Measurements from ENCODE around the gene METTL27.

DNA sequence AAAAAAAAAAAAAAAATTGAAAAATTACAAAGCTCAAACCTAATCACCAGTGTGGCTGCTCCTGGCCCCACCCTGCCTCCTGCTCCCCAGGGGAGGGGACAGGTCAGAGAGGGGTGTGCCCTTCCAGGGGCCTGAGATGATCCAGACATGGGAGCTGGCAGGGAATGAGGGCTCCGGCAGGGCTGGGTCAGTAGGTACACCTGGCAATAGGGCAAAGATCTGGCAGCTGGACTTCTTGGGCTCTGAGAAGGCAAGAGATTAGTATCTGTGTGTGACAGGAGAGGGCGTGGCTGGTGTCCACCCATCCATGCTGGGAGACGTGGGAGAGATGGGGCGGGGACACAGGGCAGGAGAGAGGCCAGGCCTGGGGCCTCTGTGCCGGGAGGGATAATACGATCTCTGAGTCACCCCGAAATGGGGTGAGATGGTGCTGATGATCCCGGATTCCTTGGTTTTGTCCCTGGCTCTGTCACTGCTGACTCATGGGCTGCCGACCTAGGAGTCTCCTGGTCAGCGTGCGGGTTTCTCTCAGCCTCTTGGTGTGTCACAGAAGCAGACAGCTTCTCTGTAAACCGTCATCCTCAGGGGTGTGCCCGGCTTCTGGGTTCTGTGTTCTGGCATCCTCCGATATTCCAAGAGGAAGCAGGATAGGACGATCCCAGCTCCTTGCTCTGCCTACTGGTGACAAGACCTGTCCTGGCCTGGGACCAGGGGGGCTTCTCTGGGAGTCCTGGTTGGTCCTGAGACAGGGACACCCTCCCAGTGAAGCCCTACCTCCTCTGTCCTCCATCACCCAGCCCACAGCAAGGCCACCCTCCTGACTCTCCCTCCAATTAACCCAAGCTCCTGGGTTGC is 19.8 kb downstream of the METTL27 start:
- TF ChIP-seq, protein P1, sequence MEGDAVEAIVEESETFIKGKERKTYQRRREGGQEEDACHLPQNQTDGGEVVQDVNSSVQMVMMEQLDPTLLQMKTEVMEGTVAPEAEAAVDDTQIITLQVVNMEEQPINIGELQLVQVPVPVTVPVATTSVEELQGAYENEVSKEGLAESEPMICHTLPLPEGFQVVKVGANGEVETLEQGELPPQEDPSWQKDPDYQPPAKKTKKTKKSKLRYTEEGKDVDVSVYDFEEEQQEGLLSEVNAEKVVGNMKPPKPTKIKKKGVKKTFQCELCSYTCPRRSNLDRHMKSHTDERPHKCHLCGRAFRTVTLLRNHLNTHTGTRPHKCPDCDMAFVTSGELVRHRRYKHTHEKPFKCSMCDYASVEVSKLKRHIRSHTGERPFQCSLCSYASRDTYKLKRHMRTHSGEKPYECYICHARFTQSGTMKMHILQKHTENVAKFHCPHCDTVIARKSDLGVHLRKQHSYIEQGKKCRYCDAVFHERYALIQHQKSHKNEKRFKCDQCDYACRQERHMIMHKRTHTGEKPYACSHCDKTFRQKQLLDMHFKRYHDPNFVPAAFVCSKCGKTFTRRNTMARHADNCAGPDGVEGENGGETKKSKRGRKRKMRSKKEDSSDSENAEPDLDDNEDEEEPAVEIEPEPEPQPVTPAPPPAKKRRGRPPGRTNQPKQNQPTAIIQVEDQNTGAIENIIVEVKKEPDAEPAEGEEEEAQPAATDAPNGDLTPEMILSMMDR (IDR thresholded peaks at IDR 0.05), result no peak
- TF ChIP-seq POLR2A (IDR thresholded peaks at IDR 0.05), result peak; percentile 40 to 83
